HepG2 (cell line): ENCODE results near the gene P2RY2. TPM values are rescaled to one million over a fixed set of nuclear protein-coding genes. Genes with fewer than 3 reads are reported as not detected.

Experiments used
- EP300 ChIP-seq, 3 experiments: sonication (generic) in 1 of 3; formaldehyde crosslinking in 1 of 3; IDR thresholded peaks; 2 replicates each; pipeline versions ENCODE4 v1.5.1 to v1.6.1; 2011 to 2020; ENCODE audit warnings: low read depth in 2 of 3, low read length in 2 of 3, borderline replicate concordance in 1 of 3, improper control_type of control experiment in 1 of 3, mild to moderate bottlenecking in 1 of 3, missing genetic modification reagents in 1 of 3, moderate library complexity in 1 of 3
- GATA4 ChIP-seq: sonication (generic); IDR thresholded peaks from 2 replicates; pipeline ENCODE4 v1.6.1; 2016; ENCODE audit warnings: antibody characterized with exemption, low read depth, borderline replicate concordance
- GATAD1 ChIP-seq: IDR thresholded peaks from 2 replicates; pipeline ENCODE4 v1.6.1; 2016; ENCODE audit warnings: missing genetic modification reagents, missing compliant biosample characterization
- MAFG ChIP-seq: sonication (generic); formaldehyde crosslinking; IDR thresholded peaks from 2 replicates; pipeline ENCODE4 v1.5.1; 2020; ENCODE audit warnings: mild to moderate bottlenecking, missing genetic modification reagents
- MIXL1 ChIP-seq: IDR thresholded peaks from 2 replicates; pipeline ENCODE4 v1.6.1; 2016
- NFE2 ChIP-seq: sonication (generic); formaldehyde crosslinking; IDR thresholded peaks from 2 replicates; pipeline ENCODE4 v1.4.0; 2020; ENCODE audit warnings: missing genetic modification reagents
- SNAPC4 ChIP-seq: sonication (generic); formaldehyde crosslinking; IDR thresholded peaks from 2 replicates; pipeline ENCODE4 v1.4.0; 2020; ENCODE audit warnings: mild to moderate bottlenecking, missing genetic modification reagents
- TCF7 ChIP-seq: sonication (generic); IDR thresholded peaks from 2 replicates; pipeline ENCODE4 v1.6.1; 2016; ENCODE audit warnings: antibody characterized with exemption, low read depth
- ZBTB42 ChIP-seq: sonication (generic); formaldehyde crosslinking; IDR thresholded peaks from 2 replicates; pipeline ENCODE4 v1.5.0; 2020; ENCODE audit warnings: mild to moderate bottlenecking, missing genetic modification reagents
- ZBTB49 ChIP-seq: sonication (generic); formaldehyde crosslinking; IDR thresholded peaks from 2 replicates; pipeline ENCODE4 v1.4.0; 2020; ENCODE audit warnings: missing genetic modification reagents, borderline replicate concordance
- ZFP91 ChIP-seq: sonication (generic); formaldehyde crosslinking; IDR thresholded peaks from 2 replicates; pipeline ENCODE4 v1.9.0; 2022; ENCODE audit warnings: missing genetic modification reagents, mild to moderate bottlenecking, borderline replicate concordance
- ZNF44 ChIP-seq: sonication (generic); formaldehyde crosslinking; IDR thresholded peaks from 2 replicates; pipeline ENCODE4 v1.5.1; 2020; ENCODE audit warnings: mild to moderate bottlenecking, missing genetic modification reagents
- ZNF552 ChIP-seq: sonication (generic); formaldehyde crosslinking; IDR thresholded peaks from 2 replicates; pipeline ENCODE4 v1.9.0; 2022; ENCODE audit warnings: missing genetic modification reagents, mild to moderate bottlenecking, borderline replicate concordance
- ZNF609 ChIP-seq: sonication (generic); formaldehyde crosslinking; IDR thresholded peaks from 2 replicates; pipeline ENCODE4 v1.4.0; 2020; ENCODE audit warnings: mild to moderate bottlenecking, missing genetic modification reagents, borderline replicate concordance
- ZNF644 ChIP-seq: IDR thresholded peaks from 2 replicates; pipeline ENCODE4 v1.6.1; 2016; ENCODE audit warnings: low read depth
- polyA plus RNA-seq, 8 experiments: library from polyadenylated mRNA; depleted of rRNA in 3 of 8; stranded (reverse) in 7 of 8; unstranded in 1 of 8; fragments of >200 nt; fragmentation: Illumina TruSeq in 4 of 8; extraction: Trizol in 4 of 8; gene quantifications; 2 replicates each; pipeline versions ENCODE4 v1.2.1 to v1.2.3, GENCODE V29; 2011 to 2016; ENCODE audit warnings: low read depth in 4 of 8, missing spikeins in 1 of 8, mixed read lengths in 1 of 8; ENCODE audit not compliant: insufficient read depth in 1 of 8
- total RNA-seq, 5 experiments: library from RNA; depleted of rRNA; stranded (reverse); fragments of >200 nt; fragmentation: Illumina TruSeq; extraction: Trizol; gene quantifications; 2 replicates each; pipeline ENCODE4 v1.2.3, GENCODE V29; 2016; ENCODE audit warnings: low read depth in 1 of 5

P2RY2 gene
- total and polyA plus RNA-seq, 2 of the 13 experiments (the other 11 are each of a cell fraction or from before 2014, with no cell fraction given), result 0.95 to 3.1 TPM

- TF ChIP-seq SNAPC4 (CRISPR knock-in tag) (no peak), TCF7 (no peak), ZNF644 (CRISPR knock-in tag) (no peak), ZBTB42 (CRISPR knock-in tag) (no peak), GATAD1 (CRISPR knock-in tag) (peak; percentile 25; the same call in 1 of the 2 replicates), ZBTB49 (no peak), EP300 (IDR thresholded peaks at IDR 0.05; ENCODE audit: low read depth in 2 of 2, low read length in 2 of 2) (no peak), EP300 (CRISPR knock-in tag; IDR thresholded peaks at IDR 0.05; ENCODE audit: borderline replicate concordance) (no peak), GATA4 (no peak), ZNF44 (no peak), ZNF552 (no peak), ZNF609 (CRISPR knock-in tag) (no peak), MAFG (CRISPR knock-in tag) (no peak), NFE2 (CRISPR knock-in tag) (no peak), ZFP91 (peak; percentile 56; the same call in 1 of the 2 replicates), MIXL1 (CRISPR knock-in tag) (no peak)
Measured at GRCh38 chr11:73184953-73185671, 33.0 kb upstream of the P2RY2 start (continued).
